DND-41 (cell line): ENCODE measurements around the gene MBL2.

Experiments used
- ATAC-seq: fragments of 200-7000 bp; cut with Tn5 transposase; 3 replicates; pipeline ENCODE4 v1.9.1; 2021; ENCODE audit warnings: low read depth; ENCODE audit not compliant: insufficient read depth
- DNase-seq: peaks from one replicate; pipeline ENCODE4 v3.0.0-alpha.2; 2020
- H2AFZ ChIP-seq: 2 replicates; pipeline ENCODE4 v1.6.0; 2012; ENCODE audit warnings: low read depth, low read length
- H3K27ac ChIP-seq: 2 replicates; pipeline ENCODE4 v1.5.1; 2012; ENCODE audit warnings: low read length, inconsistent platforms
- H3K27me3 ChIP-seq: fragments of 200-600 bp; sonication (generic); 2 replicates; pipeline ENCODE4 v1.6.0; 2012; ENCODE audit warnings: low read length, mild to moderate bottlenecking, inconsistent platforms; ENCODE audit not compliant: insufficient read depth, poor library complexity
- H3K36me3 ChIP-seq: 2 replicates; pipeline ENCODE4 v1.5.1; 2012; ENCODE audit warnings: low read length, inconsistent platforms; ENCODE audit not compliant: insufficient read depth
- H3K4me1 ChIP-seq: 2 replicates; pipeline ENCODE4 v1.5.1; 2012; ENCODE audit warnings: mild to moderate bottlenecking, low read length; ENCODE audit not compliant: insufficient read depth
- H3K4me2 ChIP-seq: 2 replicates; pipeline ENCODE4 v1.6.0; 2012; ENCODE audit warnings: mild to moderate bottlenecking, moderate library complexity, low read length, inconsistent platforms; ENCODE audit not compliant: insufficient read depth
- H3K4me3 ChIP-seq, 2 experiments: fragments of 200-600 bp in 1 of 2; shearing (Covaris generic) in 1 of 2; 2 replicates each; pipeline ENCODE4 v1.5.1; 2012 to 2016; ENCODE audit warnings: inconsistent platforms in 2 of 2, low read length in 2 of 2, mild to moderate bottlenecking in 2 of 2, low read depth in 1 of 2, moderate library complexity in 1 of 2
- H3K79me2 ChIP-seq: 2 replicates; pipeline ENCODE4 v1.6.0; 2012; ENCODE audit warnings: low read length, inconsistent platforms; ENCODE audit not compliant: insufficient read depth
- H3K9ac ChIP-seq: 2 replicates; pipeline ENCODE4 v1.6.0; 2012; ENCODE audit warnings: low read depth, mild to moderate bottlenecking, inconsistent platforms, low read length, moderate library complexity
- H3K9me3 ChIP-seq: 2 replicates; pipeline ENCODE4 v1.5.1; 2012; ENCODE audit warnings: low read length, moderate library complexity, mild to moderate bottlenecking, inconsistent platforms; ENCODE audit not compliant: insufficient read depth, severe bottlenecking
- H4K20me1 ChIP-seq: 2 replicates; pipeline ENCODE4 v1.6.0; 2012; ENCODE audit warnings: low read length; ENCODE audit not compliant: insufficient read depth
- CTCF ChIP-seq: IDR thresholded peaks from 2 replicates; pipeline ENCODE4 v1.5.1; 2012; ENCODE audit warnings: borderline replicate concordance, low read length, moderate library complexity, mild to moderate bottlenecking; ENCODE audit not compliant: poor library complexity, severe bottlenecking; ENCODE audit errors: extremely low read depth
- EZH2 ChIP-seq: IDR thresholded peaks from 3 replicates; pipeline ENCODE4 v1.6.1; 2012; ENCODE audit warnings: borderline replicate concordance, low read depth, mild to moderate bottlenecking, moderate library complexity, low read length, inconsistent platforms; ENCODE audit not compliant: severe bottlenecking

MBL2 gene

GRCh38 chr10:52769966-52770365 is 2.6 kb downstream of the MBL2 start:
- Histone ChIP-seq H4K20me1 (no peaks in the 10 kb centered on the region), H3K9ac (no peak overlapping the region), H3K4me3 (no peak overlapping the region), H3K27ac (no peak overlapping the region), H3K36me3 (no peaks in the 10 kb centered on the region), H3K9me3 (no peaks in the 10 kb centered on the region), H3K79me2 (no peaks in the 10 kb centered on the region), H3K4me1 (no peaks in the 10 kb centered on the region), H2AFZ (no peak overlapping the region), H3K27me3 (no peaks in the 10 kb centered on the region), H3K4me2 (no peak overlapping the region)
- DNase-seq (no peak), ATAC-seq (no peak)
- TF ChIP-seq EZH2 (no peak), CTCF (no peak)

- H3K9ac ChIP-seq, result no peak overlapping the region
- H3K4me2 ChIP-seq, result no peak overlapping the region
- no peak overlapping the region for H2AFZ ChIP-seq
- DNase-seq, result no peak
- H4K20me1 ChIP-seq, result no peaks in the 10 kb centered on the region
- H3K36me3 ChIP-seq, result no peaks in the 10 kb centered on the region
- H3K79me2 ChIP-seq, result no peaks in the 10 kb centered on the region
- no peak overlapping the region for H3K4me3 ChIP-seq
- no peaks in the 10 kb centered on the region for H3K9me3 ChIP-seq
- no peak for ATAC-seq
- H3K27me3 ChIP-seq, result no peaks in the 10 kb centered on the region
- H3K4me1 ChIP-seq, result no peaks in the 10 kb centered on the region
- no peak overlapping the region for H3K27ac ChIP-seq
- TF ChIP-seq EZH2 (no peak), CTCF (no peak)
These were observed 4.5 kb downstream of the MBL2 start for GRCh38 chr10:52768001-52768532.

GRCh38 chr10:52762088-52762487 is 10.5 kb downstream of the MBL2 start:
- Histone ChIP-seq H3K79me2 (no peaks in the 10 kb centered on the region), H4K20me1 (no peaks in the 10 kb centered on the region), H3K27ac (no peak overlapping the region), H3K4me3 (no peak overlapping the region), H3K9me3 (no peaks in the 10 kb centered on the region), H2AFZ (no peak overlapping the region), H3K9ac (no peak overlapping the region), H3K4me2 (no peak overlapping the region), H3K4me1 (no peaks in the 10 kb centered on the region), H3K36me3 (no peaks in the 10 kb centered on the region), H3K27me3 (no peaks in the 10 kb centered on the region)
- TF ChIP-seq EZH2 (no peak), CTCF (no peak)
- DNase-seq (no peak), ATAC-seq (no peak)

GRCh38 chr10:52759154-52759553 is 13.4 kb downstream of the MBL2 start:
- Histone ChIP-seq H3K9me3 (no peaks in the 10 kb centered on the region), H3K27me3 (no peaks in the 10 kb centered on the region), H3K79me2 (no peaks in the 10 kb centered on the region), H3K4me2 (no peak overlapping the region), H4K20me1 (no peaks in the 10 kb centered on the region), H2AFZ (no peak overlapping the region), H3K27ac (no peak overlapping the region), H3K4me3 (no peak overlapping the region), H3K4me1 (no peaks in the 10 kb centered on the region), H3K9ac (no peak overlapping the region), H3K36me3 (no peaks in the 10 kb centered on the region)
- DNase-seq (no peak), ATAC-seq (no peak)
- TF ChIP-seq CTCF, result no peak
- TF ChIP-seq EZH2, result no peak
